SK-N-SH (cell line): Measurements from ENCODE around the gene NT5DC2. TPM values are rescaled to one million over a fixed set of nuclear protein-coding genes. Genes with fewer than 3 reads are reported as not detected.

Experiments
- CTCF ChIA-PET: fragments of 300-600, 350-600 bp; formaldehyde crosslinking; extraction: SDS; loops from one replicate; lab custom pipeline; 2021; lab: Yijun Ruan, JAX
- POLR2A ChIA-PET: fragments of 350-600 bp; sonication (Branson Sonifier 250); formaldehyde crosslinking; extraction: SDS; loops from one replicate; lab custom pipeline; 2020; ENCODE audit warnings: antibody characterized with exemption, inconsistent platforms; lab: Yijun Ruan, JAX
- DNase-seq: peaks from one replicate; pipeline ENCODE4 v3.0.0; 2012
- H2AFZ ChIP-seq: fragments of 200-600 bp; sonication (generic); 2 replicates; pipeline ENCODE4 v1.8.1; 2016; ENCODE audit warnings: antibody characterized with exemption, mild to moderate bottlenecking, low read depth
- H3F3A ChIP-seq: fragments of 200-600 bp; sonication (generic); replicated peaks from 2 replicates; pipeline ENCODE3; 2016; ENCODE audit warnings: antibody characterized with exemption, mild to moderate bottlenecking; ENCODE audit not compliant: insufficient read depth
- H3K27ac ChIP-seq, 2 experiments: fragments of 200-500 bp in 1 of 2; fragments of 200-600 bp in 1 of 2; sonication (Bioruptor generic) in 1 of 2; sonication (generic), shearing (Covaris generic) in 1 of 2; 2 replicates each; pipeline versions ENCODE4 v1.5.1 to v1.6.1; 2014 to 2016; ENCODE audit warnings: low read depth in 2 of 2, inconsistent platforms in 1 of 2, low read length in 1 of 2, mild to moderate bottlenecking in 1 of 2, mixed read lengths in 1 of 2
- H3K27me3 ChIP-seq: fragments of 200-600 bp; sonication (generic), shearing (Covaris generic); 2 replicates; pipeline ENCODE4 v1.6.1; 2016; ENCODE audit warnings: mixed run types; ENCODE audit not compliant: insufficient read depth
- H3K36me3 ChIP-seq, 2 experiments: fragments of 200-500 bp in 1 of 2; fragments of 200-600 bp in 1 of 2; sonication (Bioruptor generic) in 1 of 2; sonication (generic) in 1 of 2; replicated peaks in 1 of 2; 2 replicates each; pipeline versions ENCODE3 to v1.5.1; 2014 to 2016; ENCODE audit warnings: low read length in 1 of 2, mild to moderate bottlenecking in 1 of 2; ENCODE audit not compliant: insufficient read depth in 2 of 2, control insufficient read depth in 1 of 2
- H3K4me1 ChIP-seq, 2 experiments: fragments of 200-500 bp in 1 of 2; fragments of 200-600 bp in 1 of 2; sonication (Bioruptor generic) in 1 of 2; sonication (generic), shearing (Covaris generic) in 1 of 2; 2 replicates each; pipeline versions ENCODE4 v1.5.1 to v1.6.1; 2014 to 2016; ENCODE audit warnings: low read depth in 1 of 2, low read length in 1 of 2, mixed run types in 1 of 2; ENCODE audit not compliant: insufficient read depth in 2 of 2, control insufficient read depth in 1 of 2
- H3K4me2 ChIP-seq: fragments of 200-600 bp; sonication (generic), shearing (Covaris generic); 2 replicates; pipeline ENCODE4 v1.6.1; 2017; ENCODE audit warnings: mixed run types
- H3K4me3 ChIP-seq, 2 experiments: fragments of 200-500 bp in 1 of 2; fragments of 200-600 bp in 1 of 2; sonication (Bioruptor generic) in 1 of 2; sonication (generic), shearing (Covaris generic) in 1 of 2; 2 replicates each; pipeline versions ENCODE4 v1.5.1 to v1.8.1; 2014 to 2016; ENCODE audit warnings: low read depth in 2 of 2, inconsistent platforms in 1 of 2, low read length in 1 of 2, mild to moderate bottlenecking in 1 of 2, mixed read lengths in 1 of 2, moderate library complexity in 1 of 2
- H3K79me2 ChIP-seq: fragments of 200-600 bp; sonication (generic); 2 replicates; pipeline ENCODE4 v1.8.1; 2017; ENCODE audit warnings: mild to moderate bottlenecking; ENCODE audit not compliant: insufficient read depth
- H3K9ac ChIP-seq: fragments of 200-600 bp; sonication (generic); 2 replicates; pipeline ENCODE4 v1.6.1; 2017; ENCODE audit warnings: mixed run types
- H3K9me2 ChIP-seq: fragments of 200-600 bp; sonication (generic); 2 replicates; pipeline ENCODE4 v1.6.1; 2017; ENCODE audit warnings: mixed run types
- H3K9me3 ChIP-seq: fragments of 200-600 bp; sonication (generic); 2 replicates; pipeline ENCODE4 v1.6.1; 2017; ENCODE audit warnings: mixed run types, mild to moderate bottlenecking, moderate library complexity
- H4K20me1 ChIP-seq: fragments of 200-600 bp; sonication (generic); 2 replicates; pipeline ENCODE4 v1.6.1; 2017; ENCODE audit warnings: mild to moderate bottlenecking, mixed run types; ENCODE audit not compliant: insufficient read depth
- CHD2 ChIP-seq: fragments of 150-350 bp; IDR thresholded peaks from 2 replicates; pipeline ENCODE4 v1.6.1; 2018; ENCODE audit warnings: low read length; ENCODE audit not compliant: partially characterized antibody
- ELF1 ChIP-seq: IDR thresholded peaks from 2 replicates; pipeline ENCODE4 v1.4.0; 2012
- EP300 ChIP-seq, 2 experiments: IDR thresholded peaks; 2 replicates each; pipeline versions ENCODE4 v1.4.0 to v1.6.1; 2012; ENCODE audit warnings: borderline replicate concordance in 1 of 2, low read depth in 1 of 2, low read length in 1 of 2
- EZH2phosphoT487 ChIP-seq: fragments of 200-600 bp; sonication (generic); IDR thresholded peaks from 2 replicates; pipeline ENCODE4 v1.6.1; 2017; ENCODE audit warnings: low read depth, mixed run types, mild to moderate bottlenecking, antibody characterized with exemption, moderate library complexity, borderline replicate concordance
- FOSL2 ChIP-seq: IDR thresholded peaks from 2 replicates; pipeline ENCODE4 v1.4.0; 2012; ENCODE audit warnings: low read depth, mild to moderate bottlenecking, moderate library complexity, borderline replicate concordance
- FOXJ3 ChIP-seq: sonication (generic); formaldehyde crosslinking; IDR thresholded peaks from 2 replicates; pipeline ENCODE4 v1.5.1; 2020; ENCODE audit warnings: mild to moderate bottlenecking, missing genetic modification reagents
- FOXM1 ChIP-seq: IDR thresholded peaks from 2 replicates; pipeline ENCODE4 v1.4.0; 2012; ENCODE audit warnings: low read depth, mild to moderate bottlenecking
- GABPA ChIP-seq: IDR thresholded peaks from 2 replicates; pipeline ENCODE4 v1.4.0; 2012; ENCODE audit warnings: low read depth, mild to moderate bottlenecking
- JUND ChIP-seq: IDR thresholded peaks from 2 replicates; pipeline ENCODE4 v1.4.0; 2012
- POLR2AphosphoS5 ChIP-seq: IDR thresholded peaks from 2 replicates; pipeline ENCODE4 v1.6.1; 2012; ENCODE audit warnings: low read depth, low read length
- RAD21 ChIP-seq: IDR thresholded peaks from 2 replicates; pipeline ENCODE4 v1.6.1; 2012; ENCODE audit warnings: mild to moderate bottlenecking, low read length
- RCOR1 ChIP-seq: fragments of 150-350 bp; IDR thresholded peaks from 2 replicates; pipeline ENCODE4 v1.6.1; 2017; ENCODE audit warnings: antibody characterized with exemption, low read length
- RFX5 ChIP-seq: IDR thresholded peaks from 2 replicates; pipeline ENCODE4 v1.6.1; 2012; ENCODE audit warnings: mild to moderate bottlenecking, improper control_type of control experiment, low read length
- SIN3A ChIP-seq: IDR thresholded peaks from 2 replicates; pipeline ENCODE4 v1.6.1; 2012; ENCODE audit warnings: low read depth, mild to moderate bottlenecking, low read length, moderate library complexity, borderline replicate concordance
- SMC3 ChIP-seq: IDR thresholded peaks from 2 replicates; pipeline ENCODE4 v1.6.1; 2012; ENCODE audit warnings: low read depth, low read length, improper control_type of control experiment
- TCF12 ChIP-seq: IDR thresholded peaks from 2 replicates; pipeline ENCODE4 v1.4.0; 2012
- TEAD4 ChIP-seq: IDR thresholded peaks from 2 replicates; pipeline ENCODE4 v1.4.0; 2012; ENCODE audit warnings: mild to moderate bottlenecking, borderline replicate concordance; ENCODE audit not compliant: insufficient read depth
- YY1 ChIP-seq: IDR thresholded peaks from 2 replicates; pipeline ENCODE4 v1.4.0; 2012; ENCODE audit warnings: low read depth, mild to moderate bottlenecking
- WGBS: methylation state at CpG from one replicate; pipeline ENCODE4 v1.1.6; 2017; ENCODE audit warnings: low lambda C conversion rate; 5-methylcytosine and 5-hydroxymethylcytosine counted together
- polyA plus RNA-seq, 3 experiments: library from polyadenylated mRNA; depleted of rRNA; stranded (reverse); fragments of >200 nt; gene quantifications; 2 replicates each; pipeline ENCODE4 v1.2.3, GENCODE V29; 2012
- TF ChIP-seq, protein P1 (sequence below): IDR thresholded peaks from 2 replicates; pipeline ENCODE4 v1.4.0; 2012; ENCODE audit warnings: low read depth
- TF ChIP-seq, protein P2 (sequence below): IDR thresholded peaks from 2 replicates; pipeline ENCODE4 v1.4.0; 2012; ENCODE audit warnings: low read depth, borderline replicate concordance

NT5DC2 gene
- polyA plus RNA-seq, 1 of the 3 experiments (the other 2 are of a cell fraction), result 113 TPM

DNA sequence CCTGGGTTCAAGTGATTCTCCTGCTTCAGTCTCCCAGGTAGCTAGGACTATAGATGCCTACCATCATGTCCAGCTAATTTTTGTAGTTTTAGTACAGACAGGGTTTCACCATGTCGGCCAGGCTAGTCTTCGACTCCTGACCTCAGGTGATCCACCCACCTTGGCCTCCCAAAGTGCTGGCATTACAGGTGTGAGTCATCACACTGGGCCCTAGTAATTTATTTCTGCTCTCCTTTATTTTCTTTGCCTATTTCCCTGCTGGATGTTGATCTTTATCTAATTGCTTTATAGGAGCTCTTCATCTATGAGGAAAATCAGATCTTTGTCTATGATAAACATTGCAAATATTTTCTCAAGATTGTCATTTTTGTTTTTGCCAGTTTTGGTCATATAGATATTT lies 34.4 kb upstream of the NT5DC2 start:
- Histone ChIP-seq H3K9me3 (no peaks in the 10 kb centered on the region), H3K27me3 (no peaks in the 10 kb centered on the region), H3K4me2 (no peak overlapping the region), H2AFZ (no peak overlapping the region), H3K9ac (no peak overlapping the region), H3K4me3 (no peak overlapping the region), H3K36me3 (peaks cover 10 to 60% of the 10 kb centered on the region in 2 experiments), H3F3A (peaks cover 4% of the 10 kb centered on the region), H3K27ac (no peak overlapping the region), H3K9me2 (no peaks in the 10 kb centered on the region), H3K4me1 (no peaks in the 10 kb centered on the region), H3K79me2 (peaks cover 10% of the 10 kb centered on the region; the same call in 1 of the 2 replicates), H4K20me1 (no peaks in the 10 kb centered on the region)
- POLR2A ChIA-PET, result no interaction called here
- DNase-seq, result no peak
- 0 out of 2 replicates have a peak, but pooled peaks have one; percentile 7 for TF ChIP-seq FOSL2
- TF ChIP-seq, protein P1, sequence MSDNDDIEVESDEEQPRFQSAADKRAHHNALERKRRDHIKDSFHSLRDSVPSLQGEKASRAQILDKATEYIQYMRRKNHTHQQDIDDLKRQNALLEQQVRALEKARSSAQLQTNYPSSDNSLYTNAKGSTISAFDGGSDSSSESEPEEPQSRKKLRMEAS, result no peak
- CTCF ChIA-PET, result interaction anchor here (0.5 to 1.4 kb wide), 2 partner anchors 13 to 229 kb away, joined by 3 read pairs; no protein-coding TSS in a partner anchor
- 89% methylated on average over 2 of the region's 2 CpGs for WGBS

- Histone ChIP-seq H3K9ac (no peak overlapping the region), H2AFZ (no peak overlapping the region), H3K27ac (no peak overlapping the region), H3K9me2 (no peaks in the 10 kb centered on the region), H3K4me2 (no peak overlapping the region), H3F3A (peaks cover 7% of the 10 kb centered on the region), H3K79me2 (peaks cover 10% of the 10 kb centered on the region; the same call in 1 of the 2 replicates), H3K9me3 (no peaks in the 10 kb centered on the region), H3K36me3 (peaks cover 40 to 70% of the 10 kb centered on the region in 2 experiments), H3K4me1 (0 out of 4 replicates have a peak, but pooled peaks cover 0 to 8% of the 10 kb centered on the region in 2 experiments), H4K20me1 (no peaks in the 10 kb centered on the region), H3K4me3 (no peak overlapping the region), H3K27me3 (no peaks in the 10 kb centered on the region)
- WGBS, result 100% methylated on average over 2 of the region's 2 CpGs
- POLR2A ChIA-PET, result no interaction called here
- TF ChIP-seq, protein P1, result no peak
- TF ChIP-seq SMC3 (no peak), YY1 (no peak), JUND (no peak)
- CTCF ChIA-PET, result no interaction called here
- no peak for DNase-seq
Observed at GRCh38 chr3:52563984-52564383, 30.3 kb upstream of the NT5DC2 start.

- POLR2A ChIA-PET, result no interaction called here
- TF ChIP-seq RCOR1 (no peak), TEAD4 (no peak), RAD21 (no peak), SIN3A (no peak), SMC3 (no peak), EP300 (IDR thresholded peaks at IDR 0.05; ENCODE audit: borderline replicate concordance in 1 of 2, low read depth in 1 of 2, low read length in 1 of 2) (no peak), RFX5 (no peak), CHD2 (no peak), TCF12 (no peak), FOXM1 (no peak), FOXJ3 (CRISPR knock-in tag) (no peak), GABPA (no peak), POLR2AphosphoS5 (no peak), YY1 (no peak), EZH2phosphoT487 (no peak), ELF1 (no peak), JUND (no peak)
- TF ChIP-seq, protein P1, result no peak
- TF ChIP-seq, protein P2, sequence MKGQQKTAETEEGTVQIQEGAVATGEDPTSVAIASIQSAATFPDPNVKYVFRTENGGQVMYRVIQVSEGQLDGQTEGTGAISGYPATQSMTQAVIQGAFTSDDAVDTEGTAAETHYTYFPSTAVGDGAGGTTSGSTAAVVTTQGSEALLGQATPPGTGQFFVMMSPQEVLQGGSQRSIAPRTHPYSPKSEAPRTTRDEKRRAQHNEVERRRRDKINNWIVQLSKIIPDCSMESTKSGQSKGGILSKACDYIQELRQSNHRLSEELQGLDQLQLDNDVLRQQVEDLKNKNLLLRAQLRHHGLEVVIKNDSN, result no peak
Observed at GRCh38 chr3:52561028-52561747, 27.5 kb upstream of the NT5DC2 start.

More at GRCh38 chr3:52561028-52561747, 27.5 kb upstream of the NT5DC2 start:
- Histone ChIP-seq H3K4me2 (no peak overlapping the region), H3K27me3 (no peaks in the 10 kb centered on the region), H3K4me1 (peaks cover 0 to 8% of the 10 kb centered on the region in 2 experiments; a peak in 2 of 4 replicates), H3K36me3 (peaks cover 67 to 73% of the 10 kb centered on the region in 2 experiments), H3F3A (peaks cover 7% of the 10 kb centered on the region), H4K20me1 (no peaks in the 10 kb centered on the region), H3K4me3 (no peak overlapping the region), H3K9me2 (no peaks in the 10 kb centered on the region), H2AFZ (no peak overlapping the region), H3K79me2 (peaks cover 5% of the 10 kb centered on the region; the same call in 1 of the 2 replicates), H3K9me3 (no peaks in the 10 kb centered on the region), H3K9ac (no peak overlapping the region), H3K27ac (no peak overlapping the region; a peak in 1 of 4 replicates)
- WGBS, result 74% methylated on average over 4 of the region's 4 CpGs
- CTCF ChIA-PET, result interaction anchor here (1.1 to 1.2 kb wide), 2 partner anchors 15 to 114 kb away, joined by 3 to 4 read pairs; no protein-coding TSS in a partner anchor
- DNase-seq, result no peak
